ENCODE measurements around the gene KDSR. TPM values are rescaled to one million over a fixed set of nuclear protein-coding genes. Genes with fewer than 3 reads are reported as not detected.

KDSR gene
- total and polyA plus RNA-seq, 2 of the 13 experiments (the other 11 are each of a cell fraction or from before 2014, with no cell fraction given): 10.4 to 20.9 TPM

DNA sequence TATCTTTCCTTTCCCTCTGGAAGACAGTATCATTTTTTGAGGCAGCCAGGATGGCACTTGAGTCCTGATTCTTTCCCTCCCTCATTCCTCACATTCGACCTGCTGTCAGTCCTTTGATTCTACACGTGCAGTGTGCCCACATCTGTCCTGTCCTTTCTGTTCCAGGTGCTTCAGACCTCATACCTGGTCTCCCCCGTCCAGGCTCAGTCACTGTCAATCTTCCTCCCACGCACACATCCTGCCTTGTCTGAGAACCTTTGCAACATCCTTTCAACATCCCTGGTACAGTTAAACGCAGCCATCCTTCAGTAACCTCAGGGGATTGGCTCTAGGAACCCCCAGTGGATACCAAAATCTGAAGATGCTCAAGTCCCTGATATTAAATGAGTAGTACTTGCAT is 57.6 kb downstream of the KDSR start:
- peaks cover 0 to 26% of the 10 kb centered on the region in 2 experiments; a peak in 4 of 5 replicates for H3K27me3 ChIP-seq (ENCODE audit: control insufficient read depth in 1 of 2, insufficient read depth in 2 of 2, low read length in 2 of 2)
- no peaks in the 10 kb centered on the region for H4K20me1 ChIP-seq (ENCODE audit: insufficient read depth, low read length)
- CTCF ChIA-PET (ENCODE audit: low intra/inter-chr PET ratio, low total read pairs): no interaction called here
- no peak overlapping the region for H3K4me2 ChIP-seq (ENCODE audit: low read depth, low read length)
- 9% methylated on average over 5 of the region's 5 CpGs for WGBS (ENCODE audit: low lambda C conversion rate)
- H3K27ac ChIP-seq (ENCODE audit: extremely low read length, insufficient read depth, low read length): no peak overlapping the region
- no peak for DNase-seq (ENCODE audit: low spot score)
- no peaks in the 10 kb centered on the region for H3K9me3 ChIP-seq (ENCODE audit: low read length)
- no peaks in the 10 kb centered on the region for H3K4me1 ChIP-seq (ENCODE audit: insufficient read depth, low read length)
- TF ChIP-seq, protein P1, sequence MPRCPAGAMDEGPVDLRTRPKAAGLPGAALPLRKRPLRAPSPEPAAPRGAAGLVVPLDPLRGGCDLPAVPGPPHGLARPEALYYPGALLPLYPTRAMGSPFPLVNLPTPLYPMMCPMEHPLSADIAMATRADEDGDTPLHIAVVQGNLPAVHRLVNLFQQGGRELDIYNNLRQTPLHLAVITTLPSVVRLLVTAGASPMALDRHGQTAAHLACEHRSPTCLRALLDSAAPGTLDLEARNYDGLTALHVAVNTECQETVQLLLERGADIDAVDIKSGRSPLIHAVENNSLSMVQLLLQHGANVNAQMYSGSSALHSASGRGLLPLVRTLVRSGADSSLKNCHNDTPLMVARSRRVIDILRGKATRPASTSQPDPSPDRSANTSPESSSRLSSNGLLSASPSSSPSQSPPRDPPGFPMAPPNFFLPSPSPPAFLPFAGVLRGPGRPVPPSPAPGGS (CRISPR knock-in tag; IDR thresholded peaks at IDR 0.05): no peak
- no peak for TF ChIP-seq ZNF589 (CRISPR knock-in tag; conservative IDR thresholded peaks at IDR 0.05)
- no peak for TF ChIP-seq HIVEP1 (CRISPR knock-in tag; IDR thresholded peaks at IDR 0.05)
- TF ChIP-seq KAT7 (CRISPR knock-in tag; IDR thresholded peaks at IDR 0.05; ENCODE audit: borderline replicate concordance): no peak
- TF ChIP-seq GATAD2A (CRISPR knock-in tag; IDR thresholded peaks at IDR 0.05): no peak
- TF ChIP-seq DMAP1 (CRISPR knock-in tag; IDR thresholded peaks at IDR 0.05): no peak
- no peak for TF ChIP-seq ZBTB3 (CRISPR knock-in tag; IDR thresholded peaks at IDR 0.05; ENCODE audit: borderline replicate concordance, low read depth)
- TF ChIP-seq ZNF549 (CRISPR knock-in tag; IDR thresholded peaks at IDR 0.05): no peak
- no peak for TF ChIP-seq JDP2 (CRISPR knock-in tag; IDR thresholded peaks at IDR 0.05; ENCODE audit: borderline replicate concordance)
- no TSS peak for BruUV-seq (replicated peaks)
- intact Hi-C loops (cut with micrococcal nuclease; ENCODE audit: unreplicated experiment) (no loop called here), in situ Hi-C loops (cut with HindIII; ENCODE audit: extremely low pct_ligation_motif_present, low pct_unique_long_range_greater_than_20kb) (no loop called here)
- no peak overlapping the region for H2AFZ ChIP-seq (ENCODE audit: low read length)
- no peaks in the 10 kb centered on the region for H3K36me3 ChIP-seq (replicated peaks in 1 of 2; ENCODE audit: control insufficient read depth in 1 of 2, insufficient read depth in 2 of 2, low read length in 2 of 2)
- no peak overlapping the region for H3K9ac ChIP-seq (ENCODE audit: insufficient read depth, low read depth, low read length)
- no peak overlapping the region for H3K4me3 ChIP-seq (replicated peaks in 1 of 3; ENCODE audit: insufficient read depth in 1 of 3, low read depth in 2 of 3, low read length in 3 of 3)
- no peak for FAIRE-seq
- no peak for ATAC-seq
- POLR2A ChIA-PET: no interaction called here
- no peaks in the 10 kb centered on the region for H3K79me2 ChIP-seq (ENCODE audit: insufficient read depth, low read length)

Measured in HepG2 (cell line).